Skin of body (tissue), 2 donors: ENCODE measurements around the gene FGF12. TPM values are rescaled to one million over a fixed set of nuclear protein-coding genes. Genes with fewer than 3 reads are reported as not detected.
A peak's percentile ranks its signal among the peaks of the same experiment; 100 is the strongest.
"Not testable (repeated sequence)": the region's sequence is repeated elsewhere in the genome, so short reads cannot be mapped to it uniquely, and the experiment has no call there.

Experiments used
- DNase-seq: peaks from one replicate; lab custom pipeline; 2025; lab: John Stamatoyannopoulos, UW
- total RNA-seq: library from RNA; depleted of rRNA; stranded (reverse); fragments of >200 nt; gene quantifications from one replicate; pipeline ENCODE4 v1.2.3, GENCODE V29; 2014

FGF12 gene
- total RNA-seq, 1 donor from 2014 or later: 1.4 TPM

DNA sequence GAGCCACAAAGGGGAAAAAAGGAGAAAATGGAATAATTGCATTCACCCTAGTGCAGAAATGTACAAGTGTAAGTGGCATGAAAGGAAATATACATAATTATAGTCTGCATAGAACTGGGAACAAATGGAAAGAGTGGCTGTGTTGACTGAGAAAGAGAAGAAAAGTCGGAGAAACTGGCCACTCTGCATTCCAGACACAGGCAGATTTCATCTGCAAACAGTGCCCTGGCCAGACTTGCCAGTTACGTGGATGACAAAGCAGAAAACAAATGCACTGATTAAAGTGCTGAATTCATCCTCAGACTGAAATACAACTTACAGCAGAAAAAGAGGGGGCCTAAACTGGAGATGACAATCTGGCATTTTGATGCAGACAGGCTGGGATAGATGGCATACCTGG is 129.8 kb downstream of the FGF12 start:
- no peak for DNase-seq

DNA sequence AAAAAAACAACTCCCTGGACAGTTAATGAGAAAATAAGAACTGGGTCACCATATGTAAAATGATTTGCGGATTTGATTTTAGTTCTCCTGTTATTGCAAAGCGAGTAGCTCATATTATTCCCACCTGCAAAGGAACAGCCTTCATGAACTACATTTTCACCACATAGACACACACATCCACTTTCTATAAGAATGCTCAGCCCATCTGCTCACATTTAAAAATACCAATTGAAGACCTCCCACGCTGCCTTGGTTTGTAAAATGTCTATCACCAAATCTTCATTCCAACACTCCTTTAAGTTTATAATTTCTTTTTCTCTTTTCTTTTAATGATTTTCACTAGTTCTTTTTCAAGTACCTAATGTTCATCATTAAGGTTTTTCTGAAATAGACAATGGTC is 148.6 kb downstream of the FGF12 start:
- no peak for DNase-seq

DNA sequence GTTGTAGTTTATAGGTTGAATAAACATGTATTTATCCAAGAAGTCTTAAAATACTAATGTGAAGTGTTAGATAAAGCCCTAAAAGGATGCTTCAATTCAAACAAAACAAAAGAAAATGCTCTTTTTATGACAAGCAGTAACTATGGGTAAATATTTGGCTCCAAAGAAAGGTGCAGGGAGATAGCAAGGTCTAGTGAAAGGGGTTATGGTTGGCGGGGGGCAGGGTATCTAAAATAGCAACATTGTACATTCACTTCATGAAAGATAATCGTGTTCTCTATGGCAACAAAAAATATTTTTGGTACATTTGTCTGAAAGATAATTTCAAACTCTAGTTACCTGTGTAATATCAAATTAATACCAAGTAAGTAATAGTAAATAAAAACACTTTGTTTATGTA is 149.5 kb downstream of the FGF12 start:
- no peak for DNase-seq

DNA sequence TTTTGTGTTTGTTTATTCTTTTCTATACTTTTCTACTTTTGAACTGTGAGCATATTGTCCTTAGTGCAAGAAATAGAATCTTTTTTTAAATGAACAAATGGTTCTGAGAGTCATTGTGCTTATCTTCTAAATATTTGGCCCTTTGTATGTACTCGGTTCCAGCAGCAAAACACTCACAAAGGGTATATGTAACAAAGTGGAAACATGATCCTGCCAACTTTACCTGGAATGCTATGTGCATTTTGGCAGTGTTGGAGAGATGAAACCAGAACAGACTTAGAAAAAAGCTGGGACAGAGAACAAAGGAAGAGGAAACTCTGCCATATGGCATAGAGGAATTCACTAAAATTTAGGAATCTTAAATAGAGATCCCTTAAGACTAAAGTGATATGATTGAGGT is 150.1 kb downstream of the FGF12 start:
- no peak for DNase-seq

DNA sequence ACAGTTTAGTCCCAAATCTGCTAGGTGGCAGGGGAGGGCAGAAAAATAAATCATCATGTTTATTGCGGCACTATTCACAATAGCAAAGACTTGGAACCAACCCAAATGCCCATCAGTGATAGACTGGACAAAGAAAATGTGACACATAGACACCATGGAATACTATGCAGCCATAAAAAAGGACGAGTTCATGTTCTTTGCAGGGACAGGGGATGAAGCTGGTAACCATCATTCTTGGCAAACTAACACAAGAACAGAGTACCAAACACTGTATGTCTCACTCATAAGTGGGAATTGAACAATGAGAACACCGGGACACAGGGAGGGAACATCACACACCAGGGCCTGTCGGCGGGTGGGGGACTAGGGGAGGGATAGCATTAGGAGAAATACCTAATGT is 150.6 kb downstream of the FGF12 start:
- DNase-seq: not testable (repeated sequence)

DNA sequence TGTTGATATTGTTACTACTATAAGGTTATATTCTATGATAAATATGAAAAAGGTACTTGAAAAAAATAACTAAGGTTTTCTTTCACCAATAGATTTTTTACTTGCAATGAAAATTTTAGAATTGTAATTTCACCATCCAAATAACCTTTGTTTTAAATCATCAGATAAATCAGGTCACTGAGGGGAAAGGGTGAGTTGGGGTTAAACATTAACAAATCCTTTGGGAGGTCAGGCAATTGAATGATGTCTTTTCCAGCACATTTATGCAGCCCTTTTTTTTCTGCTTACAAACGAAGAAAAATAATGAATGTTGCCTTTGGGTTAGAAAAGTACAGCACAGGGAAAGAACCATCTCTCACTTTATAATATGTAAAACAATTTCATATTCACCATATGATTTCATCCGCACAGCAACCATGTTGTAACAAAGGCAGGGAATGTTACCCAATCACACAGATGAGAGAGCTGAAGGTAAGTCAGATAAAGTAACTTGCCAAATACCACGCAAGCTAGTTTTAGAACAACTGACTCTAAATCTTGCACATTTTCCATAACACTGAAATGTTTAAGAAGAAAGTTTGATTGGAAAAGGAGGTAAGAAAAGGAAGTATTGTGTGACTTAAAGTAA is 151.3 kb downstream of the FGF12 start:
- no peak for DNase-seq

DNA sequence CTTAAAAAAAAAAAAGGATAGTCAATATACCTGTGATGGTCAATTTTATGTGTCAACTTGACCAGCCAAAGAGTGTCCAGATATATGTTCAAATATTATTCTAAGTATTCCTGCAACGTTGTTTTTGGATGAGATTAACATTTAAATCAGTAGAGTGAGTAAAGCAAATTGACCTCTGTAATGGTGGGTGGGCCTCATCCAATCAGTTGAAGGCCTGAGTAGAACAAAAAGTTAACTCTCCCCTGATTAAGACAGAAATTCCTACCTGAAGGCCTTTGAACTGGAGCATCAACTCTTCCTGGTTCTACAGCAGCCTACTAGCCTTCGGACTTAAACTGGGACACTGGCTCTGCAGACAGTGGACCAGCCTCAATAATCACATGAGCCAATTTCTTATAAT is 154.1 kb downstream of the FGF12 start:
- no peak for DNase-seq

DNA sequence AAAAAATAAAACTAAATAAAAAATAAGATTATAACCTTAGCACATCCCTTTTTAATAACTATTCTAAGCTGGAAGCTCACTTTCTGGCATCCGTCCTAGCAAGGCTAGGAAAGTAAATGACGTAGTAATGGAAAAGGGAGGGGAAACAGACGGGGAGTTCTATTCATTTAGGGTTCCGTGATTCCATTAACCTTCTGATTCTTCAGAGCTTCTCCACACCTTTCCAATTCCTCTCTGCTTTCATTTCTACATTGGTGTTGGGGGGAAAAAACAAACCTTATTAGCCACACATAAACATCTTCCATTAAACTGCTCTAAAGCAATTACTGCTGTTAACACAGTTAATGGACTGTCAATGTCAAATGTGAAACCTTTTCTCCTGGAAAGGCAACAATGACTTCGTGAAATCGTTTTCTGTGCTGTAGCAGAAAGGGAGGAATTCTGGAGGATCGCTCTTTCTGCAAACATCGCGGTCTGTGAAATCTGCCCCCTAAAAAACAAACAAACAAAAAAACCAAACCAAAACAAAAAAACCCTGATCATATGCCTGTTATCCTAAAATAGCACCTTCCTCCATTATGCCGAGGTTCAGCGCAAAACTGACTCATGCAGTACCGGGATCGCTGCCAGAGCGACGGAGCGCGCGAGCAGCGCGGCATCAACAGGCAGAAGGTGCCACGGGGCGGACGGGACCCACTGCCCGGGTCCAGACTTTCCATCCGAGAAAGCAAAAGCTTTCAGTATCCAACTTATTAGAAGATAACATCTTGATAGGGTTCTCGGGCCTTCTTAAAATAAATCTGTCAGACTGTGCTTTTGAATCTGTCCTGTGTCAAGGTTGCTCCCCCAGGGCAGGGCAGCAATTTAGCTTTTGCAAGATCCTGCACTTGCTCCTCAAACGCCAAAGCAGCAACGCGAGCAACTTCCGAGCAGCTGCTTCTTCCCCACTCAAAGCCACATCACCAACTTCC is 156.2 kb downstream of the FGF12 start:
- DNase-seq: no peak

DNA sequence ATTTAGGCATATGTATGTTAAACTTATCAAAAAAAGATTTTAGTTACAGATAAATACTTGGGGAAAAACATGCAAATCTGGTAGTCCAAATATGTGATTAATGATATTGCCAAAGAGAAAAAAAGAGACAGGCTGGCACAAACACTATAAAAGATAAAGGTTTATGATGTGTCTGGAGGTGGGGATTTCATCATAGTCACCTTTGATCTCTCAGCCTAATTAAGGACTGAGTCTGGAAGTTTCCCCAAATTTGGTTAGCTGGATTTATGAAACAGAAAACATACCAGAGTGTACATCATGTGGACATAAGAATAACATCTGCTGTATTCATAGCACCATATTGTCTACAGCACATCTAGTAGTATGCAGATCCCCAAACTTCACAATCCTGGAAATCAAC is 157.0 kb downstream of the FGF12 start:
- DNase-seq: no peak

DNA sequence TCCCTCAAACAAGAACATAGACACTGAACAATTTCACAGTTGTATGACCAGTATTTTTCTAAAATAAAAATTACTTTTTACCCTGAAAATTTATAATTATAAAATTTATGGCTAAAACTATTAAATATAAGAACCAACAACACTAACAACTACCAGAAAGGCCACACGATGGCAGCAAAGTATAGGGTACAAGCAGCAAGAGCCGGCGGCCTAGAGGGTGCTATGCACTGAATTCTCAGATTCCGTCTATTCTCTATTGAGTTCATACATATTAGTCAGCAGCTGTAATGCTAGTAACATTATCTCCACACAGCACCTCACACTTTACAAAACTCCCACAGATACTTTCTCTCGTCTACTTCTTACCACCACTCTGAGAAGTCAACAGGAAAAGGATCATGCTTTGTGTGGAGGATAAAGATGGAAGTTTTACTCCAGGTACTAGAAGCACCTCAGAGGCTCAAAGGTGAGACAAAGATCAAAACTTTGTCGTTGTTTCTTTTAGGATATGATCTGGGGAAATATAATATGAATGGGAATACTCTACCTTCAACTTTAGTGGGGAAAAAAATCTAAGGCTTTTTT is 160.5 kb downstream of the FGF12 start:
- peak; percentile 80 for DNase-seq

DNA sequence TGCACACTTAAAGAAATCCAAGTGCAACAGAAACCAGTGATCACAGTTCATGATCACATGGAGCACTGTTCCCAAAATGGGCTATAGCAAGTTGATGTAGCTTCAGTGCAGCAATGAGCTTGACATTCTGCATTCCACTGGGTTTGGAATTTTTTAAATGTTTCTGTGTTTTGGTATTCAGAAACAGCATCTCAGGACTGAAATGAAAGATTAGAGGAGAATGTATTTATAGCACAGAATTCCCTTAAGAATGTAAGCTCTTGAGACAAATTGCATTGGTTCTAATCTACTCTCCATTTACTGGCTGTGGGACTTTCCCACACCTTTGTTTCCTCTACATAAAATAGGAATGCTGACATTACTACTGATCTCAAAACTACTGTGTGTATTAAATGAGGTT is 162.7 kb downstream of the FGF12 start:
- DNase-seq: no peak

DNA sequence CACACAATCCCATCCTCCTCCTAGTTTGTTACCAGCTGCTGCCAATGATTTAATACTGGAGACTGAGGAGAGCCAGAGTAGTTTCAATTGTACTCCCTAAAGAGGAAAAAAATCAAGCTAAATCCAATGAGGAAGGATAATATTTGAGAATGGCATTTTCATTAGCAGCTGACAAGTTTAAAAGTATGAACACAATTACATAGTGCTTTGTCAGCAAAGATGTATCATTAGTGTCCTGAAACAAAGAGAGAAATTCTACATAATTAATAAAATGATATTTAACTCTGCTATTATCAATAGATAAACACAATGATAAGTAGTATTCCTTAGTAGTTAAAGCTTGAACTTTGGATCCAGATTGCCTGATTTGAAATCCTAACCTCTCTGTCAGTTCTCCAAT is 163.9 kb downstream of the FGF12 start:
- DNase-seq: no peak

DNA sequence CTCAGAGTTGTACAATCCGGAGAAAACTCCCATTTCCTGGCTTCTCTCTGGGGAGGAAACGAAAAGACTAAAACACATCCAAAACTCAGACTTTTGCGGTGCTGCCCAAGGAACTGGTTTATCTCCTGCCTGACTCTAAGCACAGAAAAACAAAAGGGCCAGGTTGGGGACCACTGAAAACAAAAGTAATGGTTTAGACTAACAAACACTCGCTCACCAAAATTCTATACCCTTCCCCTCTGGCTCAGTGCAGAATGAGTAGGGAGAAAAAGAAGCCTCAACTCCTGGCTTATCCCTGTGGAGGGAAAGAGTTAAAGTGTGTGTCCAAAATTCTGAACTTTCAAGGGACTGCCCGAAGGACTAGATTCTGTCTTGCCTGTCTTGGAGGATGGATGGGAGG is 173.6 kb downstream of the FGF12 start:
- DNase-seq: no peak

DNA sequence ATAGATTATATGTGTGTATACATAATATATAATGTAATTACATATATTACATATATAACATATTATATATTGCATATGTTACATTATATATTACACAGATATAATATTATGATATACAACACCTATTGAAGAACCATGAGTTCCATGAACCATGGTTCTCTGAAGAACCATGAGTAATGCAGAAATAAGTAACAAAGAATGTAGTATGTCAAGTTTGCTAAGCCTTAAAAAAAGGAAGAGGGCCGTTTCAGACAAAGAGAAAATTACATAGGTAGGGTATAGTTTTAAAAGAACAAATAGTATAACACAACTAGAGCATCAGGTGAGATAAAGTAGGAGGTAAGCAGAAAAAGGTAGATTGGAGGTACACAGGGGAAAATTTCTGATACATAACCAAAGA is 177.0 kb downstream of the FGF12 start:
- no peak for DNase-seq

DNA sequence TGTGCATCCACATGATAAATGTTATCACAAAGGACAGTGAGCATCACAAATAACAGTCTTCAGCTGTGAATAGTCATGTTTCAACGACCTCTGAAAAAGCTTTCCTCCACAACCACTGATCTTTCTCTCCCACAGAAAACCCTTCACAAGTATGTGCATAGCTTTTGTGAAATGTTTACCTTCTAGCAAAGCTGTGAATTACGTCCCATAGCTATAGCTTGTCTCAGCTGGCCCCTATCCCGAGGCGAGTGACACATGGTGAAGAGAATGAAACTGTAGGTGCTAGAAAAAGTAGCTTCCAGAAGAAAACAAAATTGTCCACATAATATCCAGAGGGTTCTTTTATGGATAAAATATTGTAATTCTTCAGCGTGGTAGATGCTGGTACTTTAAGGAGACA is 182.0 kb downstream of the FGF12 start:
- no peak for DNase-seq

DNA sequence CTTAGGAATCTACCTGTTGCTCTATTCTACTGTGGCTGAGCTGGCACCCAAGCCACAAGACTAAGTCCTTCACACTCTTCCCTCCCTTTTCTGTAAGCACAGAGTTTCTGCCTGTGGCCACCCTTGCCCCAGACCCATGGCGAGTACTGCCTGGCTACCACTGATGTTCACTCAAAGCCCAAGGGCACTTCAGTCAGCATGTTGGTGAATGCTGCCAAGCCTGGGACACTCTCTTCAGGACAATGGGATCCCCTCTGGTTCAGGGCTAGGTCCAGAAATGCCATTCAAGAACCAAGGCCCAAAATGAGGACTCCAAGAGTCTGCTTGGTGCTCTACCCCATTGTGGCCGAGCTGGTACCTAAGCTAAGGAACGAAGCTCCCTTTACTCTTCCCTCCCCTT is 184.2 kb downstream of the FGF12 start:
- no peak for DNase-seq

DNA sequence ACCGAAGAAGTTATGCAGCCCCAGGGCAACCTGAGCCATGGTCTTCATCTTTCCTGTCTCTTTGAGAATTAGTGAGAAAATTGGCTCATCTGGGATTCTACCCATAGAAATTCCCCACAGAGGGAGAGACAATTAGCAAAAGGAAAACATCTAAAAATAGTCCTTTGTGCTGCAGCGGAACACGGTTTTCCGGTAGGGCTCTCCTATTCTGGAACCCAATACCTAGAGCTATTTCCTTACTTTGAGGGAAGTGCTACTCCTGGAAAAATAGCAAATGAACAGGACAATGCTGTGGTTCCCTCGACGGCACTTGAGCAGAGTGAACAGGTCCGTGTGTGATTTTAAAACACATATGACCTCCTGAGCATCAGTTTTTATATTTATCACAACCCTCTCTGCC is 210.5 kb downstream of the FGF12 start:
- no peak for DNase-seq

DNA sequence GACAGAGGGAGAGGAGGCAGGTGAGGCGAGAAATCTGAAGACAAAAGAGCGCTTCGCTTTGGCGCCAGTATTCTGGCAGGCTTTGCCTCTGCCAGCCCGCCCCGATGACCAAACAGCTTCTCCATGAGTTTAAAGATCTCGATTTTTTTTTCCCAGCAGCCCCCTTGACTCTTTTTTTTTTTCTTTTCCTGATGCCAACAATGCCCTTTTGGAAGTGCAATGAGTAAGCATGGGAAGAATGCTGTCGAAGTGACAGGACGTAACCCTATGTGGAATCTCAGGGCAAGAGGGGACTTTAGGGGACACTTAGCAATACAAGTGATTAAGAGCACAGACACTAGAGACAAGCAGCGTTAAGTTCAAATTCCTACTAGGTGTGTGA is 211.7 kb downstream of the FGF12 start:
- no peak for DNase-seq

DNA sequence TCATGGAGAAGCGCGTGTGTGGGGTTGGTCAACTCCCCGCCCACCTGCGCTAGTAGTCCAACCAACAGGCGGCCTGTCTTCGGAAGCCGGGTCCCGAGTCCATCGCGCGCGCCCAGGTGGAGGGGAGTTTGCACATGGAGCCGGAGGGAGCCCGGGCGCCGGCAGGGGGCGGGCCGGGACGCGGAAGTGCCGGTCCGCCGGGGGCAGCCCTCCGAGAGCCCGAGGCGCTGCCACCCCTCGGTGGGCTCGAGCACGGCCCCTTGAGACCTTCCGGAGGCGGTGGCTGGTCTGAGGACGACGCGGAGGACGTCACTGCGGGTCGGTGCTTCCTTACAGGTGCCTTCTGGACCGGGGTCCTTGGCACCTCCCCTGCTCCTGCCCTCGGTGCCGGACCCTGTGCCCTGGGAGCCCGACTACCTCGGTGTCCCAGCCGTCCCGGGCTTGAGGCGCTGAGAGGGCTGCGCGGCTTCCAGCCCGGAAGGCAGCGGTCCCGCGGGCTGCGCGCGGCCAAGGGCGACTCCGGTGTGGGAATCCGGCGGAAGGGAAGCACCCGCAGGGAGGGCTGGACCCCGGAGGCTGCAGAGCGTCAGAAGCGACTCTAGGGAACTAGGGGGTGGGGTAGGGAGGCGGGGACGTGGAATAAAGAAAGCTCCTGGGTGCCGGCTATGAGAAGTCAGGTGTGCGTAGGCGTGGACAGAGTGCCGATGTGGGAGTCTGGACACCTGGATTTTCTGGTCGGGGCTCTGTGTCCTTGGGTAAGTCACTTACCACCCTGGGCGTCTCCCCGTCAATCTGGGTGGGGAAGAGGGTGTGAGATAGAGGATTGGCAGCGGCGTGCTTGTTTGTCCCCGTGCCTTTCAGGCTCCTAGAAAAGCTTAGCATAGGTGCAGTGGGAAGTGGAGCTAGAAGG is 212.3 kb downstream of the FGF12 start:
- DNase-seq: no peak

DNA sequence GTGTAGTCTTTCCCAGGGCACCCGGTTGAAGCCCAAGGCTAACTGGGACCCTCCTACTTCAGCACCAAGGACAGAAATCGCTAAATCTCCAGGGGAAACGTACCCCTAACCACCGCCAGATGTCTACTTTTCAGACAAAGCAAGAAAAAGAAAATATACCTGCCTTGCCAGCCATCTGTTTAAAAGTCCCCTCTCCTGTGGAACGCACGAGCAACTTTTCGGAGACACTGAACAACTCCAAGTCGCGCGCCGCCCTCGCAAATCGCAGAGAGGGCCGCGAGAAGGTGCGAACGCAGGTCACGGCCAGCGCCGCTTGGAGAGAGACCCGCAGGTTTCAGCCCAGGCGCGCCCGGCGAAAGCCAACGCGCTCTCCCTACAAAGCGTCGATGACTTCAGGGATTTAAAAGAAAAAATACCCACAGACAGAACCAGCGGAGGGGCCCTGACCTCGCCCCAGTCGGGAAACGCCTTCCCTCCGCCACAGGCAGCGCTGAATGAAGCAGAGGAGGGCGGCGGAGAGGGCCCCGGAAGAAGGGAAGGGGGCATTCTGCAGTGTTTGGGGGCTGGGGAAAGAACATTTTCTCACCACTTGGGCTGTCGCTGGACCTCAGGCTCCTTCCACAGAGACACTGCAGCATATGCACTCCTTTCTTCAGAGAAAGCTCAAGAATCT is 213.1 kb downstream of the FGF12 start:
- no peak for DNase-seq

DNA sequence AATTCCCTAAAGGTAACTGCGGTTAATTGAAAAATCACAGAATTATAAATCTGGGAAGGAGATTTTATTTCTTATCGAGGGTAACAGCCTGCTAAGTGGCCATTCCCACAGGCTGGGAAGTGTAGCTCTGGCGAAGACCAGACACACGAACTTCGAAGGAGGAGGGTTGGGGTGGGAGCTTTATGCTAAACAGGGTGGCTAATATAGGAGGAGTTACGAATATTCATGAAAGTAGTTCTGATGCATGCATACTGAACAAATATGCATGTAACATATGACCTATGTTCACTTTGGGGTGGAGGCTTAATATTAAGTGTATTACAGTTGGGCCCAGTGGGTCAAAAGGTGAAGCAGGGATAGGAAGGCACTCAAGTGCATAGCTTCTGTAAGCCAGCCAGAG is 221.6 kb downstream of the FGF12 start:
- no peak for DNase-seq
